Measurements from ENCODE around the gene PIK3C2G.

DNA sequence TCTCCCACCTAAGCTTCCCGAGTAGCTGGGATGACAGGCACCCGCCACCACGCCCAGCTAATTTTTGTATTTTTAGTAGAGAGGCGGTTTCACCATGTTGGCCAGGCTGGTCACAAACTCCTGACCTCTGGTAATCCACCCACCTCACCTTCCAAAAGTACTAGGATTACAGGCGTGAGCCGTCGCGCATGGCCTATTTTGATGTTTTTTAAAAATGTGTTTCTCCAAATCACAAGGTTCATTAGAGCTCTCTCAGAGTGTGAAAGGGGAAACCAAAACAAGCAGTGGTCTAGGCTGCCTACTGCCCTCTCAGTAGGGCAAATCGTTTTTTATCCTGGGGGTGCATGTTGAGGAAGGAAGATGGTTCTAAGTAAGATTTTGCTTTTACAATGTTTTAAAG, 211.5 kb downstream of the PIK3C2G start:
- TF ChIP-seq, protein P1, sequence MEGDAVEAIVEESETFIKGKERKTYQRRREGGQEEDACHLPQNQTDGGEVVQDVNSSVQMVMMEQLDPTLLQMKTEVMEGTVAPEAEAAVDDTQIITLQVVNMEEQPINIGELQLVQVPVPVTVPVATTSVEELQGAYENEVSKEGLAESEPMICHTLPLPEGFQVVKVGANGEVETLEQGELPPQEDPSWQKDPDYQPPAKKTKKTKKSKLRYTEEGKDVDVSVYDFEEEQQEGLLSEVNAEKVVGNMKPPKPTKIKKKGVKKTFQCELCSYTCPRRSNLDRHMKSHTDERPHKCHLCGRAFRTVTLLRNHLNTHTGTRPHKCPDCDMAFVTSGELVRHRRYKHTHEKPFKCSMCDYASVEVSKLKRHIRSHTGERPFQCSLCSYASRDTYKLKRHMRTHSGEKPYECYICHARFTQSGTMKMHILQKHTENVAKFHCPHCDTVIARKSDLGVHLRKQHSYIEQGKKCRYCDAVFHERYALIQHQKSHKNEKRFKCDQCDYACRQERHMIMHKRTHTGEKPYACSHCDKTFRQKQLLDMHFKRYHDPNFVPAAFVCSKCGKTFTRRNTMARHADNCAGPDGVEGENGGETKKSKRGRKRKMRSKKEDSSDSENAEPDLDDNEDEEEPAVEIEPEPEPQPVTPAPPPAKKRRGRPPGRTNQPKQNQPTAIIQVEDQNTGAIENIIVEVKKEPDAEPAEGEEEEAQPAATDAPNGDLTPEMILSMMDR (conservative IDR thresholded peaks at IDR 0.05; ENCODE audit: low read depth, low read length): no peak
- TF ChIP-seq EZH2 (IDR thresholded peaks at IDR 0.05; ENCODE audit: borderline replicate concordance, low read depth, low read length, poor library complexity, severe bottlenecking): no peak

All from A673 (cell line).